Epidermal melanocyte (primary cell): ENCODE measurements around the gene SPOCK1.
"Not testable (repeated sequence)": the region's sequence is repeated elsewhere in the genome, so short reads cannot be mapped to it uniquely, and the experiment has no call there.

Experiments
- DNase-seq: peaks from one replicate; pipeline ENCODE4 v3.0.0; 2011; ENCODE audit warnings: low spot score; ENCODE audit not compliant: insufficient read length

Gene SPOCK1

DNA sequence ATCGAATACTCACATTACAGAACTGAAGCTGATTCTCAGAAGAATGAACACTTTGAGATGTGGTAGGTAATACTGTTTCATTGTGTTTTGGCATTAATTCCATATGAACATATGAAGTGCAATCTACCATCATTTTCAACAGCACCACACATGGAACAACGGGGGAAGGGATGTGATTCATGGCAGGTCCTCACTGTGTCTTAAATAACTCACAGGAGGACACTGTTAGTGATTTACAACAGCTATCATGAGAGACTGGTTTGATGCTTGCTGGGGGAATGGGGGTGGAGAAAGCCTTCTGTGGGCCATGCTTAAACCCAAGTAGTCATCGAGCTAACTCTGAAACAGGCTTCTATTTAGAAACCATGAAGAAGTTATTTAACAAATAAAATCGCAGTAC lies 232.9 kb downstream of the SPOCK1 start:
- no peak for DNase-seq

DNA sequence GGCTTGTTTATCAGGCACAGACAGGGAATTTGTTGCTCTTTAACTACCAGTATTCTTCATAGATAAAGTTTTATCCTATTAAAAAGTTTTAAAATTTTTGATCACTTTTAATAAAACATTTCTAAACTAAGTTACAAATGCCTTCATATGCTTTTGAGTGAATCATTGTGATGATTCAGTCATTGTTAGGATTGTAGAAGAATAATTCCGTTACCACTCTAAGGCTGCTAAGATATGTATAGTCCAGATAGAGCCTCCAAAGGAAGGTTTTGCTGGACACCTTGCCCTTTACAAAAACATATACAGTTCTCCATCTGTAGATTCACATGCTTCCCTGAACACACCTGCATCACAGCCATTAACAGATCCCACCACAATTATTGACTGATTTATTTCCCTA lies 233.7 kb downstream of the SPOCK1 start:
- DNase-seq = no peak

DNA sequence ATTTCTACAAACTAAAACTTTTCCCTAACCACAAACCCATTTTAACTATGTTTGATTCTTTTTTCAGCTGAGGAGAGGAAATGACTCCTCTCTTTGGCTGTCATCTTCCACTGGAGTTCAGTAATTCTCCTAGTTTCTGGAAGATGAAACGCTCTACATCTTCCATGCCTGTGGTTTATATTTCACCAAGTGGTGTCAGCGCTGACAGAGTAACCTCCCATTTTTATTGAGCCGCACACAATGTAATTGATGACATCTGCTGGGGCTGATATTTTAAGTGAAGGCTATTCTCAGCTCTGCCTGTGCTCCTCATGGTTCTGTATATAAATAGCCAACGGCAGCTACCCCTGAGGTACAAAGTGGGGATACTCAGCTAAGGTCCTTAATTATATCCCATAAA lies 234.6 kb downstream of the SPOCK1 start:
- DNase-seq = no peak

DNA sequence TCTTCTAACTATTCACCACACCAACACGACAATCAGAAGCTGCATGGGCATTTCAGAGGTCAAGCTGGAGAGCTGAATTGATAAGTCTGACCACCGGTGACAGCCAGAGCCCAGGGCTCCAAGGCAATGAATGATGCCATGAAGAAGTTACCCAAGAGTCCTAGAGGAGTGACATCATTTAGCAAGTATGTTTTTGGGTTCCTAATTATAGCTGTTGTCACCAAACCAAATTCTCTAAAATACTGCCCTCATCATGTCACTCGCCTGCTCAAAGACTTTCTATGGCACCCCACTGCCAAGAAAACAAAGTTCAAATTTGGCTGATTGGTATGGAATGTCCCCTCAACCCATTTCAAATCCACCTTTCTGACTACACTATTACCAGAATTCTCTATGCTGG lies 235.1 kb downstream of the SPOCK1 start:
- no peak for DNase-seq

DNA sequence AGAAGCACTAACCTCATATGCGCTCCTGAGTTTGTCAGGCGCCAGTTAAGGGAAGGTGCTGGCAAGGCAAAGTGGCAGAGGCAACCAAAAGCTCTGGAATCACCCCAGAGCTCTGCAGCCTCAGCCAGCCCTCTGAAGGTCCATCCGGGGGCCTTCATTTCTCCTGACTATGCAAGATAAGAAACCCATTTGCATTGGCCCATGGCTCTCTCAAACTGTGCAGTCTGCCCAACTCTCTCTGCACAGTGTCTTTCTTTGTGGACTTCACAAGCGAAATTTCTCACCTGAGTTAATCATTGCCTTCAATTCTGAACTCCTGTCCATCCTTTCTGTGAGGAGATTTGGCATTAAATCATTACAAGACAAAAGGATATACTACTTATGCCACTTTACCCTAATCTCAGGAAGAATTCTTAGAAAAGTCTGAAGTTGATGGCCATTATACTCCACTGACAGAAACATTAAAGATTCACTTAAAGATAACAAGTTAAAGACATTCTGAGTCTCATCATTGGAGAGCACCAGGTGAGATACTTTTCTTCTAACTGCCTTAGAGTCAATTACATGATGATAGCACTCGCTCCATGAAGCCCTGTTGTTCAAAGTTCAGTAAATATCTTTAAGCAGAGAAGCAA lies 235.6 kb downstream of the SPOCK1 start:
- DNase-seq = no peak

DNA sequence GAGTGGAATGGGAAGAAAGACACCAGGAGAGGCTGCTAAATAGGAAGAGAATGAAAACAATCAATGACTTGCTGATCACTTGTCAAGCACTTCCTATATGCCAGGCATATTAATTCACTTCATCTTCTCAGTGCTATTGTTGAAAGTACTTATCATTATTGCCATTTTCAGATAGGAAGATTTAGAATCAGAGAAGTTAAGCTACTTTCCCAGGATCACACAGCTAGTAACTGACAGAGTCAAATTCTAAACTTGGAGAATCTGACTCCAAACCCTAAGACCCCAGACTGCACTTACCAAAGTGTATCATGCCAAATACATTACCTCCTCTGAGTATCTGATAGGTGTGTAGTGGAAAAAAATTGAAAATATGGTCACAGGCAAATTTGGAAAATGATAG lies 236.3 kb downstream of the SPOCK1 start:
- DNase-seq = no peak

DNA sequence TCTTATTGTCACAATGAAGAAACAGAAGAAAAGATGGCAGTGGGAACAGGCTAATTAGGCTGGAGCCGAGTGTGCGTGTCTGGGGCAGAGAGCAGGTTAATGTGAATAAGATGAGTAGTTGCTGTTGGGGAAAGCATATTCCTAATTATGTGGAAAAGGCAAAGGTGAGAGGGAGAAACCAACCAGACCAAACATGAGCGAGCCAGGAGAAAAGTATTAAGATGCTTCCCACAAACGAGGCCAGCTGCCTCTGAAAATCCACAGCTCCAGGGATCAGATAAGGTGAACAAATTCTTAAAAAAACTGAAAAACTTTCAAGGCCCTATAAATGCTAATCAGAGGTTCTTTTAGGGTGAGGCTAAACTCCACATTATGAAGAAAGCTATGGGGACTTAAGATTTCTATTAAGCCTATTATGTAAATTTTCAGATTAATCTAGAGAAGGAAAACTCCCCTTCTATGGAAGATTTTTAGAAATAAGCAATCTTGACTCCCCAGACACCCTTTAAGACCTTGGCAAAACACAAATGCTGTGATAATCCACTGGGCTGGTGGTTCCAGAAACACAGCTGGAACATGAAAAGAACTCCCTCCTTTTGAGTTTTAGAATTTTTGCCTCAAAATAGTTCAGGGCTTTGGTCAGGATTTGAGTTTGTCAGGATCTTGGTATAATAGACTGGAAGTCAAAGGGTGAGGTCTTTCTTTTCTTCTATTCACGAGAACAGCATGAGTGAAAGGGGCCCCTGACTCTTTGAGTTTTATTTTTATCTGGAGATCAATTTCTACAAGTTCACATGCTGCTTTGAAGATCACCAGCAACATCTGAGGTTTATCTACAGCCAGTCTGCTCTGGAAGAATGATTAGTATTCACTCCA lies 238.1 kb downstream of the SPOCK1 start:
- DNase-seq = no peak

DNA sequence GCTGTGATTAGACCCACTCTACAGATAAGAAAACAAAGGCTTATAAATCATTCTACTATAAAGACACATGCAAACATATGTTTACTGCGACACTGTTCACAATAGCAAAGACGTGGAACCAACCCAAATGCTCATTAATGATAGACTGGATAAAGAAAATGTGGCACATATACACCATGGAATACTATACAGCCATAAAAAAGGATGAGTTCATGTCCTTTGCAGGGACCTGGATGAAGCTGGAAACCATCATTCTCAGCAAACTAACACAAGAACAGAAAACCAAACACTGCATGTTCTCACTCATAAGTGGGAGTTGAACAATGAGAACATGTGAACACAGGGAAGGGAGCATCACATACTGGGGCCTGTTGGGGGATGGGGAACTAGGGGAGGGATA lies 240.0 kb downstream of the SPOCK1 start:
- DNase-seq = not testable (repeated sequence)

DNA sequence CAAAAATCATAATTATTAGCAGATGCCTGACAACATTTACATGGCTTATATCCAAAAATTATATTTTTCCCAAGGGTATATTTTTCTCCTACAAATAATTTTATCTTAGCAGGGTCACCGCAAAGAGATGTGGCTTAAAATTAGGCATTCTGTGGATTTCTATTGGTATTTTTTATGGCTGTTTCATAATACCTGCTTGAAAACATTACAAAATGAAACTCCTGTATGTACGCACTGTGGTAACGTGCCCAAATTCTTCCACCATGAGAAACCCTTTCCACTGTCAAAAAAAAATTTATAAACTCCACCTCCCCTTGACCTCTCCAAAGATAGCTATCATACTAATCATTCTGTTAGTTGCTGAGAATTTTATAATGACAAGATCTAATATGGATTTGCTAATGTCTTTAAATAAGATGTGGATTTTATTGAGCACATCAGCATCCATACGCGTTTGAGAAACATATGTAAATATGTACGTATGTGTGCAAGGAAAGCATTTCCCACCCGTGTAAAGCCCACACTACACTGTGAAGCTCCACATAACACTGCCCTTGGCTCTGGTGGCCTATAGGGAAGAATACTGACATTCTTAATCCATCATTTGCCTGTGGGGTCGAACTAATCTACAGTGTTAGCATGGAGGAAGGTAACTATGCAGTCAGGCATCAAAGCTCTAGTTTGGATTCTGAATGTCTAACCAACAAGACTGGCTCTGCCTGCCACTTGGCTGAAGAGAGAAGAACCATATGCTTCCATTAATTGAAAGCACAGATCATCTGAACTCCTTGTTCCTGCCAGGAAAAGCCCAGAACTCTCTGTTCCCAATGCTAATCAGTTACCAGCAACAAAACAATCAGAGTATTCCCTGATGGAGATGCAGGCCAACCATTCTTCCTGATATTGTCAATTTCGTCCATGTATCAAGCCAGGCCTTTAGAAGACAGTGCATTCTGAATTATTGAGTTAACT lies 244.7 kb downstream of the SPOCK1 start:
- DNase-seq = no peak

DNA sequence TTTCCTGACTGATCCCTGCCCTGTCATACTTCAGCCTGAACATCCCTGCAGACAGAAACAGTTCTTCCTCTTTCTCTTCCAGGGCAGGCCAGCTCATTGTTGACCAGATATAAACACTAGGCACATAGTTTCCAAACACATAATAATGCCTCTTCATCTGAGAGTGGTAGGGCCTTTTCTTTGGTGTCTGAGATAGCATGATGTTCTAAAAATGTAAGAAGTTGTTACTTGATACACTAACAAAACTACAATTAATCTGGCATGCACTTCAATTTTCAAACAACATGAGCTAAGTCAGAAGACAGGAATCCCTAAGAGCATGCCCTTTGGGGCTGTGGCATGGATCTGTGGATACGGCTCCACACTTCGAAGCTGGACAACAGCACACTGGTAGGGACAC lies 246.6 kb downstream of the SPOCK1 start:
- no peak for DNase-seq

DNA sequence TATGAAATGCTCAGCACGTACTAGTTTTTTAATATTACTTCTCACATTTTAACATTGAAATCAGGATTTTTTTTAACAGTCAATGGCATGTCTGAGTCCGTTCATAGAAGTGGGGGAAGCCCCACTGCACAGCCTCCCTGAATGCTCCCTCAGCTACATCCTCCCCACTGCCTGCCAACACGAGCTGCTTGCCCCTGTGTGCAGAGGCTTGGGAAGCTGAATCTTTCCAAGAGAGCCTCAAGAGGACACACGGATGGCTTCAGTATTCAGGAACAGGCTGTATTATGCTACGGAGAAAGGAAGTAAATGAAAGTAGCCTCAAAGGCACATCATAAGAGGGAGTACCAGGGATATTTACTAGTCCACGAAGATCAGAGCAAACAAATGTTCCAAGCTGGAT lies 248.7 kb downstream of the SPOCK1 start:
- DNase-seq = no peak

DNA sequence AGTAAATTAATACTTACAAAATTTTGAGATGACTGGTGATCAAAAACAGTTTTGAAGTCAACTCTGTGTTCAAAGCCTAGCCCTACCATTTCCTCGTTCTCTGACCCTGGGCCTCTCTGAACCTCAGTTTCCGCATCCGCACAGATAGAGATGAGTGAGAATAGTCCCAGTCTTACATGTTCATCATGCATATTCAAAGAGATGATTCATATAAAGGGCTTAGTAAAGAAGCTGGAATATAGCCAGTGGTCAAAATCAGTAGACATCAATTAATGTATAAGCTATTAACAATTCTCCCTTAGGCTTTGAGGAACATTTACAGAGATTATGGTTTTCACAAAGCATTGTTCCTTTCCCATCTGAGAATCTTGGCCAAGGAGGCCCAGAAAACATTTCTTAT lies 250.6 kb downstream of the SPOCK1 start:
- no peak for DNase-seq

DNA sequence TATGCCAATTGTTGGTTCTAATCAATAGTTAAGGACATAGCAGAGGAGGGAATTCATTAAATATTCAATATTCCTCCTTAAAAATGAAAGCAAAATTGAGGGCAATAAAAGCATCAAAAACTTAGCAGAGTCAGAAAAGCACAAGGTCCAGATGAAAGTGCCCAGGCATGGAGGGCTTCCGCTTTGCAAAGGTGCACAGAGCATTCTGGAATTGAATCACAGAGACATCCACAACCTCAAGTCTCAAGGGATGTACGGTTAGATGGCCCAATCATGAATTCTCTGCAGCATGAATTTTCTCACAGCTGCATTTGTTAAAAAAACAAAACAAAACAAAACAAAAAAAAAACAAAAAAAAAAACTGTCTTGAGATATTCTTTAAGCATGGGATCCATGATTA lies 253.7 kb downstream of the SPOCK1 start:
- DNase-seq = no peak

DNA sequence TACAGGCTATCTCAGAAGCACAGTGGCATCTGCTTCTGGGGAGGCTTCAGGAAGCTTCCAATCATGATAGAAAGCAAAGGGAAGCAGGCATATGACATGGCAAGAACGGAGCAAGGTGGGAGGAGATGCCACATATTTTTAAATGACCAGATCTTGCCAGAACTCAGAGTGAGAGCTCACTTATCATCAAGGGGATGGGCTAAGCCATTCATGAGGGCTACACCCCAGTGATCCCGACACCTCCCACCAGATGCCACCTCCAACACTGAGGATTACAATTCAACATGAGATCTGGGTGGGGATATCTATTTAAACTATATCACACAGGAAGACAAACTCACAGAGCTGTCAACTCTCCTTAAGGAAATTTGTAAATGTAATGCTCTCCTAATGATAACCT lies 258.8 kb downstream of the SPOCK1 start:
- no peak for DNase-seq

DNA sequence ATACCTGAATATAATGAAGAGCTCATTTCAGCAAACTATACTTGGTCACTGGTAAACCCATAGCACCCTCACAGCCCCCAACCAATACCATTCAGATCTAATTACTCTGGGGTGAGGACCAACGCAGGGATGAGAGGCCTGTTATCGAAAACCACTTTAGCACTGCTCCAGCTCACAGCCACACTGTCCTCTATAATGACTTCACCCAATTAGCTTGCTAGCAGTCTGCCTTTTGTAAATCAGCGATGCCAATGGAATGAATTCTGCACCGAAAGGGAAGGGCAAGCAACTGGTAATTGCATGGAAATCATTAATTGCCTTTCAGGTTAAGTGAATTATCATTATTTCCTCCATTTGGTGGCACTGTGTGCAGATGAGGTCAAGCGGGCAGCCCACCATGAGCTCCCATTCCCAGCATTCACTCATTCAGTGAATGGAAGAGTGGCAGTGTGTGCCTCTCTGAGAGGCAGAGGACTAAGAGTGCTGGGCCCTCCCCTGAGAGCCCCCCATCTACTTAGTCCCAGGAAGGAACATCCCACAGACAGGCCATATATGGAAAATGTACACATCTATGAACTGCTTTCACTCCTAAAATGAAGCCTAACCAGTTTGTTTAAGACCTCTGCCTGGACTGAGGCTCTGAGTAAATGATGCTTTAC lies 262.1 kb downstream of the SPOCK1 start:
- no peak for DNase-seq

DNA sequence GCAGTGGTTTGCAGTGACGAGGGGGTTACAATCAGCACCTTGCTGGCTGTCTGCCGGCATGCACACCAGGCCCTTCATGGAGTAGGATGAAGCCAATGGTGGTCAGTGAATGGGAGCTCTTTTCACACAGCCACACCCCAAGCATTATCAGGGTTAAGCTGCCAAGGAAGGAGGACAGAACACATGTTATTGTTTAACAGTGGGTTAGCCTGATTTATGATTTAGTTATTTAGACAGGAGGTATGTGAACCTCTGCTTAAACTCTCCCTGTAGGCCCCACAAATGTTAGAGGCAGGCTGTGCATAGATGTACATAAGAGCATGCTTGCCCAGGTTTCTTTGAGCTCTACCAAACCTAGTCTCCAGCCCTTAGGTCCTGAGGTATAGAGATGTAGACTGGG lies 262.9 kb downstream of the SPOCK1 start:
- no peak for DNase-seq

DNA sequence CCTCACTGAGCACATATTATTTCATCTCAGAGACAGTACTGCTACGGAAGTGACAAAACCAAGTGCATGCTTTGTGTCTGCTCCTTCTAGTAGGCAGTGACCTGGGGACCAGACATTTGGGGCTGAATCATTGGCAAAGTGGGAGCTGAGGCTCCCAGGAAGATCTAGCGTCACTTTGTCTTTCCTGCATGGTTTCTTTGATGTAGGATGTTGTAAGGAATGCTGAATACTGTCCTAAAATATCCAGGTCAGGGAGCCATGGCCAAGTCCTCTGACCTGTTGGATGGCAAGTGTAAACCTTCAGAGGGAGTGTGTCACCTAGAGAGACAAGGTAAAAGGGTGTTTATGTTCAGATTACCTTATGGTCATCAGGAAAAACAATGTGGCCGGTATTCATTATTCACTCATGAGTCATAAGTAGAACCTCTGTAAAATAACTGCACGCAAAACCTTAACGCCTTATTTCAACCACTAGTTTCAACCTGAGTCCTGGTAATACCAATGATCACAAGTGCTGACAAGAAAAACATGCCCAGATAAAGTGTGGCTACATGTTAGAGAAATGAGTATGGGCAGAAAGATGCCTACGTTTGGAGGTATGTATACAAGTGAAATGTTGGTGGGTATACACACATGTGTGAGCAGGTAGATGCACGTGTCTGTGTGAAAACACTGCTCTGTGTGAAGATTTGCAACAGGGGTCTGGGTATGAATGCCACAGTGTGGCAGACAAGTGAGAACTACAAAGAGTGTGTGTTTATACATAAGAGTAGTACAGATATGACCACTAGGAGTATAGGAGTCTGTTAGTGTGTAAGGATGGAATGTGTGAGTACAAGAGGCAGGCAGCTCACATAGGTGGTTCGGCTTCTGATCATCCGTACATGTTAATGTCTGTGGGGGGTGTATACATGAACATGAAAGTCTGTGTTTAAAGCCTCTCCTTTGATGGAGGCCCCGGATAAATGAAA lies 263.9 kb downstream of the SPOCK1 start:
- no peak for DNase-seq

DNA sequence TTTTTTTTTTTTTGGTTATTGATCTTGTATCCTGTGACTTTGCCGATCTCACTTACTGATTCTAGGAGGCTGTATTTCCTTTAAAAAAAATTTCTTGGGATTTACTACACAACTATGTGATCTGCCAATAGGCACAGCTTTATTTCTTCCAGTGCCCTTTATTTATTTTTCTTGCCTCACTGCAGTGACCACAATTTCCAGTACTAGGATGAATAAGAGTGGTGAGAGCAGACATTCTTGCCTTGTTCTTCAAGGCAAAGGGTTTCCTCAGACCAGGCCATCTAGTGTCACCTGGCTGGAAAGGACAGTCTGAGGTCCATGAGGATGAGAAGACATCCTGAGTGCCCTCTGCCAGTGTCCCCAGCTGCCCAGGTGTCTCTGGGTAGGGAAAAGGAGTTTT lies 265.4 kb downstream of the SPOCK1 start:
- DNase-seq = no peak

DNA sequence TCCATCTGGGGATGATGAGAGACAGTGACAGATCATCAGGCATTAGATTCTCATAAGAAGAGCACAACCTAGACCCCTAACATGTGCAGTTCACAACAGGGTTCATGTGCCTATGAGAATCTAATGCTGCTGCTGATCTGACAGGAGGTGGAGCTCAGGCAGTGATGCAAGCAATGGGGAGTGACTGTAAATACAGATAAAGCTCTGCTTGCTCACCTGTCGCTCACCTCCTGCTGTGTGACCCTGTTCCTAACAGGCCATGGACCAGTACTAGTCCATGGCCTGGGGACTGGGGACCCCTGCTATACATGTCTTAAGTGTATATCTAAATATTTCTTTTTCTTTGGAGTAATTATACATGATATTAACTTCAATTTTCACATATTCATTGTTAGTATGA lies 265.8 kb downstream of the SPOCK1 start:
- not testable (repeated sequence) for DNase-seq

DNA sequence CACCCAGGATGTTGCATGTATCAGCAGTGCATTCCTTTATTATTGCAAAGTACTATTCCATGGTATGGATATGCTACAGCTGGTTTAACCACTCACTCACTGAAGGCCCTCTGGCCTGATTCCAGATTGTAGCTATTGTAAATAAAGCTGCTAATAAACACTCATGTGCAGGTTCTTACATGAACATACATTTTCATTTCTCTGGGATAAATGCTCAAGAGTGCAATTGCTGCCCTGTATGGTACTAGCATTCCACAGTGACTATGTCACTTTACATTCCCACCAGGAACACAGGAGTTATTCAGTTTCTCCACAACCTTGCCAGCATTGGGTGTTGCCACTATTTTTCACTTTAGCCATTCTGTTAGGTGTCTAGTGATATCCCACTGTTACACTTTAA lies 267.6 kb downstream of the SPOCK1 start:
- DNase-seq = no peak
